Mesenchymal stem cell (in vitro differentiated cells and primary cell): Measurements from ENCODE around the gene ASB2.

Experiments used
- DNase-seq: peaks from one replicate; pipeline ENCODE4 v3.0.0-alpha.2; 2013
- H2AFZ ChIP-seq: one replicate; pipeline ENCODE4 v1.6.1; 2013; ENCODE audit warnings: low read depth, mild to moderate bottlenecking, control low read depth, inconsistent platforms, low read length, moderate library complexity
- H2AK5ac ChIP-seq: 2 replicates; pipeline ENCODE4 v1.6.1; 2013; ENCODE audit warnings: low read length, moderate library complexity, mild to moderate bottlenecking, inconsistent platforms; ENCODE audit not compliant: severe bottlenecking
- H2BK120ac ChIP-seq: one replicate; pipeline ENCODE4 v1.6.1; 2013; ENCODE audit warnings: low read depth, mild to moderate bottlenecking, inconsistent platforms, low read length, moderate library complexity
- H2BK12ac ChIP-seq, 2 experiments: one replicate each; pipeline ENCODE4 v1.6.1; 2013; ENCODE audit warnings: inconsistent platforms in 2 of 2, low read length in 2 of 2, mild to moderate bottlenecking in 2 of 2, moderate library complexity in 2 of 2, control low read depth in 1 of 2
- H2BK15ac ChIP-seq: one replicate; pipeline ENCODE4 v1.6.1; 2013; ENCODE audit warnings: mild to moderate bottlenecking, low read depth, inconsistent platforms; ENCODE audit not compliant: poor library complexity, severe bottlenecking
- H2BK5ac ChIP-seq: 2 replicates; pipeline ENCODE4 v1.6.1; 2013; ENCODE audit warnings: low read depth, mild to moderate bottlenecking, low read length, control low read depth, inconsistent platforms; ENCODE audit not compliant: poor library complexity, severe bottlenecking
- H3K14ac ChIP-seq, 2 experiments: one replicate each; pipeline ENCODE4 v1.6.1; 2013; ENCODE audit warnings: inconsistent platforms in 2 of 2, low read length in 2 of 2, control low read depth in 1 of 2, mild to moderate bottlenecking in 1 of 2, moderate library complexity in 1 of 2
- H3K18ac ChIP-seq, 2 experiments: one replicate each; pipeline ENCODE4 v1.6.1; 2013; ENCODE audit warnings: inconsistent platforms in 2 of 2, low read length in 2 of 2, control low read depth in 1 of 2, low read depth in 1 of 2, mild to moderate bottlenecking in 1 of 2
- H3K23ac ChIP-seq, 2 experiments: one replicate each; pipeline ENCODE4 v1.6.1; 2013; ENCODE audit warnings: inconsistent platforms in 2 of 2, low read length in 2 of 2, mild to moderate bottlenecking in 2 of 2, moderate library complexity in 2 of 2, control low read depth in 1 of 2
- H3K27ac ChIP-seq: 2 replicates; pipeline ENCODE4 v1.5.1; 2013; ENCODE audit warnings: mild to moderate bottlenecking, moderate library complexity, low read length, control low read depth, inconsistent platforms; ENCODE audit not compliant: poor library complexity, severe bottlenecking
- H3K27me3 ChIP-seq, 2 experiments: 2 replicates each; pipeline versions ENCODE4 v1.6.1 to v1.7.0; 2013; ENCODE audit warnings: low read length in 2 of 2, mild to moderate bottlenecking in 2 of 2, moderate library complexity in 2 of 2, control low read depth in 1 of 2, inconsistent platforms in 1 of 2; ENCODE audit not compliant: control insufficient read depth in 1 of 2, insufficient read depth in 1 of 2
- H3K36me3 ChIP-seq, 2 experiments: 2 replicates each; pipeline versions ENCODE4 v1.6.1 to v1.7.0; 2013; ENCODE audit warnings: low read length in 2 of 2, control low read depth in 1 of 2, inconsistent platforms in 1 of 2, low read depth in 1 of 2, mild to moderate bottlenecking in 1 of 2; ENCODE audit not compliant: insufficient read depth in 2 of 2, control insufficient read depth in 1 of 2
- H3K4ac ChIP-seq, 2 experiments: one replicate each; pipeline ENCODE4 v1.6.1; 2013; ENCODE audit warnings: inconsistent platforms in 2 of 2, low read length in 2 of 2, mild to moderate bottlenecking in 2 of 2, moderate library complexity in 2 of 2, control low read depth in 1 of 2, low read depth in 1 of 2
- H3K4me1 ChIP-seq: 2 replicates; pipeline ENCODE4 v1.6.1; 2013; ENCODE audit warnings: low read depth, low read length, control low read depth; ENCODE audit not compliant: control insufficient read depth, insufficient read depth
- H3K4me2 ChIP-seq: 2 replicates; pipeline ENCODE4 v1.6.1; 2013; ENCODE audit warnings: low read length, mild to moderate bottlenecking, inconsistent platforms; ENCODE audit not compliant: poor library complexity, severe bottlenecking
- H3K4me3 ChIP-seq, 2 experiments: 2 replicates each; pipeline versions ENCODE4 v1.5.1 to v1.7.0; 2013; ENCODE audit warnings: low read length in 2 of 2, mild to moderate bottlenecking in 2 of 2, control low read depth in 1 of 2, low read depth in 1 of 2; ENCODE audit not compliant: insufficient read depth in 1 of 2
- H3K79me1 ChIP-seq: replicated peaks from 2 replicates; pipeline ENCODE4 v1.6.1; 2013; ENCODE audit warnings: mild to moderate bottlenecking, control low read depth, low read length, inconsistent platforms; ENCODE audit not compliant: poor library complexity, severe bottlenecking
- H3K9ac ChIP-seq: 2 replicates; pipeline ENCODE4 v1.7.0; 2013; ENCODE audit warnings: mild to moderate bottlenecking, low read length, moderate library complexity
- H3K9me3 ChIP-seq: 2 replicates; pipeline ENCODE4 v1.7.0; 2013; ENCODE audit warnings: mild to moderate bottlenecking, low read length; ENCODE audit not compliant: control insufficient read depth
- H4K8ac ChIP-seq: one replicate; pipeline ENCODE4 v1.6.1; 2013; ENCODE audit warnings: inconsistent platforms, mild to moderate bottlenecking, low read length, moderate library complexity
- H4K91ac ChIP-seq: one replicate; pipeline ENCODE4 v1.6.1; 2013; ENCODE audit warnings: mild to moderate bottlenecking, low read length, inconsistent platforms
- WGBS: methylation state at CpG from one replicate; pipeline ENCODE4 v1.1.7; 2013; ENCODE audit warnings: mixed read lengths; 5-methylcytosine and 5-hydroxymethylcytosine counted together

Gene ASB2

GRCh38 chr14:93980456-93981201, 4.3 kb upstream of the ASB2 start:
- no peak overlapping the region for H4K91ac ChIP-seq
- H2BK5ac ChIP-seq, result no peak overlapping the region
- H3K4me2 ChIP-seq, result no peak overlapping the region
- H2BK12ac ChIP-seq, result no peak overlapping the region
- no peak overlapping the region for H3K14ac ChIP-seq
- H3K36me3 ChIP-seq, result no peaks in the 10 kb centered on the region
- no peak overlapping the region for H3K18ac ChIP-seq
- no peak overlapping the region for H2BK15ac ChIP-seq
- no peak overlapping the region for H3K27ac ChIP-seq
- peaks cover 0 to 5% of the 10 kb centered on the region in 2 experiments for H3K27me3 ChIP-seq
- H3K9me3 ChIP-seq, result no peaks in the 10 kb centered on the region
- no peak for DNase-seq
- no peak overlapping the region for H2BK120ac ChIP-seq
- H3K23ac ChIP-seq, result no peak overlapping the region
- no peak overlapping the region for H3K4me3 ChIP-seq
- WGBS, result 78% methylated on average over 11 of the region's 11 CpGs
- no peak overlapping the region for H2AFZ ChIP-seq
- no peaks in the 10 kb centered on the region for H3K79me1 ChIP-seq
- no peak overlapping the region for H4K8ac ChIP-seq
- no peak overlapping the region for H3K4ac ChIP-seq
- H3K9ac ChIP-seq, result no peak overlapping the region
- no peak overlapping the region for H2AK5ac ChIP-seq
- H3K4me1 ChIP-seq, result peaks cover 23% of the 10 kb centered on the region

- no peak overlapping the region for H2BK5ac ChIP-seq
- no peak overlapping the region for H2BK15ac ChIP-seq
- H3K4ac ChIP-seq, result no peak overlapping the region
- peaks cover 0 to 2% of the 10 kb centered on the region in 2 experiments for H3K36me3 ChIP-seq
- no peaks in the 10 kb centered on the region for H3K79me1 ChIP-seq
- H3K4me3 ChIP-seq, result no peak overlapping the region
- H3K4me1 ChIP-seq, result peaks cover 16% of the 10 kb centered on the region
- WGBS, result 68% methylated on average over 4 of the region's 4 CpGs
- no peak for DNase-seq
- no peak overlapping the region for H3K23ac ChIP-seq
- H3K9ac ChIP-seq, result no peak overlapping the region
- H2BK120ac ChIP-seq, result no peak overlapping the region
- H3K27me3 ChIP-seq, result peaks cover 0 to 5% of the 10 kb centered on the region in 2 experiments
- H2BK12ac ChIP-seq, result no peak overlapping the region
- H3K4me2 ChIP-seq, result no peak overlapping the region
- H2AFZ ChIP-seq, result no peak overlapping the region
- H3K18ac ChIP-seq, result no peak overlapping the region
- H4K8ac ChIP-seq, result no peak overlapping the region
- peak overlapping the region; percentile 77 for H2AK5ac ChIP-seq
- peak overlapping the region; percentile 15 for H3K27ac ChIP-seq
- no peak overlapping the region for H3K14ac ChIP-seq
- H3K9me3 ChIP-seq, result no peaks in the 10 kb centered on the region
- no peak overlapping the region for H4K91ac ChIP-seq
Observed at GRCh38 chr14:93978735-93979134, 2.4 kb upstream of the ASB2 start.

- no peak overlapping the region for H2BK15ac ChIP-seq
- no peaks in the 10 kb centered on the region for H3K9me3 ChIP-seq
- H3K9ac ChIP-seq, result no peak overlapping the region
- no peak overlapping the region for H2BK12ac ChIP-seq
- H3K4me2 ChIP-seq, result no peak overlapping the region
- H3K23ac ChIP-seq, result no peak overlapping the region
- no peak overlapping the region for H2BK5ac ChIP-seq
- H3K18ac ChIP-seq, result no peak overlapping the region
- H3K27ac ChIP-seq, result no peak overlapping the region
- H2AFZ ChIP-seq, result no peak overlapping the region
- WGBS, result 94% methylated on average over 9 of the region's 11 CpGs
- peaks cover 0 to 8% of the 10 kb centered on the region in 2 experiments for H3K27me3 ChIP-seq
- DNase-seq, result no peak
- H3K36me3 ChIP-seq, result peaks cover 0 to 2% of the 10 kb centered on the region in 2 experiments
- no peaks in the 10 kb centered on the region for H3K79me1 ChIP-seq
- H2BK120ac ChIP-seq, result no peak overlapping the region
- H3K4me3 ChIP-seq, result no peak overlapping the region
- H2AK5ac ChIP-seq, result peak overlapping the region; percentile 63
- H3K4me1 ChIP-seq, result peaks cover 16% of the 10 kb centered on the region
- no peak overlapping the region for H4K8ac ChIP-seq
- peak overlapping the region in 1 of 2 experiments; percentile 39 for H3K14ac ChIP-seq
- no peak overlapping the region for H3K4ac ChIP-seq
- no peak overlapping the region for H4K91ac ChIP-seq
Observed at GRCh38 chr14:93977790-93978581, 1.6 kb upstream of the ASB2 start.

GRCh38 chr14:93977171-93977570, 801 bp upstream of the ASB2 start:
- H2BK15ac ChIP-seq, result no peak overlapping the region
- H2BK5ac ChIP-seq, result no peak overlapping the region
- no peak overlapping the region for H3K9ac ChIP-seq
- DNase-seq, result no peak
- no peak overlapping the region for H2AK5ac ChIP-seq
- H3K14ac ChIP-seq, result no peak overlapping the region
- no peak overlapping the region for H3K4me3 ChIP-seq
- WGBS, result 84% methylated on average over 5 of the region's 5 CpGs
- H3K23ac ChIP-seq, result no peak overlapping the region
- H3K4me2 ChIP-seq, result no peak overlapping the region
- no peak overlapping the region for H2BK120ac ChIP-seq
- no peak overlapping the region for H2BK12ac ChIP-seq
- no peak overlapping the region for H2AFZ ChIP-seq
- no peaks in the 10 kb centered on the region for H3K9me3 ChIP-seq
- H3K4ac ChIP-seq, result no peak overlapping the region
- H4K8ac ChIP-seq, result no peak overlapping the region
- no peak overlapping the region for H3K27ac ChIP-seq
- H3K18ac ChIP-seq, result no peak overlapping the region
- no peaks in the 10 kb centered on the region for H3K79me1 ChIP-seq
- peaks cover 16% of the 10 kb centered on the region for H3K4me1 ChIP-seq
- no peak overlapping the region for H4K91ac ChIP-seq
- H3K27me3 ChIP-seq, result peaks cover 0 to 8% of the 10 kb centered on the region in 2 experiments
- H3K36me3 ChIP-seq, result peaks cover 0 to 2% of the 10 kb centered on the region in 2 experiments
